Body of pancreas (tissue), 4 donors: ENCODE data around the gene SLC25A13.

ENCODE experiments used
- CTCF ChIP-seq, 7 experiments: fragments of 450-650 bp in 4 of 7; fragments of 200-600 bp in 3 of 7; sonication (generic) in 3 of 7; IDR thresholded peaks; one replicate each; pipeline ENCODE4 v1.5.1; 2016 to 2019; ENCODE audit warnings: antibody characterized with exemption in 7 of 7
- POLR2A ChIP-seq, 3 donors: fragments of 450-650 bp; IDR thresholded peaks; one replicate each; pipeline ENCODE4 v1.6.1; 2016; ENCODE audit warnings: antibody characterized with exemption in 3 of 3, mild to moderate bottlenecking in 2 of 3

DNA sequence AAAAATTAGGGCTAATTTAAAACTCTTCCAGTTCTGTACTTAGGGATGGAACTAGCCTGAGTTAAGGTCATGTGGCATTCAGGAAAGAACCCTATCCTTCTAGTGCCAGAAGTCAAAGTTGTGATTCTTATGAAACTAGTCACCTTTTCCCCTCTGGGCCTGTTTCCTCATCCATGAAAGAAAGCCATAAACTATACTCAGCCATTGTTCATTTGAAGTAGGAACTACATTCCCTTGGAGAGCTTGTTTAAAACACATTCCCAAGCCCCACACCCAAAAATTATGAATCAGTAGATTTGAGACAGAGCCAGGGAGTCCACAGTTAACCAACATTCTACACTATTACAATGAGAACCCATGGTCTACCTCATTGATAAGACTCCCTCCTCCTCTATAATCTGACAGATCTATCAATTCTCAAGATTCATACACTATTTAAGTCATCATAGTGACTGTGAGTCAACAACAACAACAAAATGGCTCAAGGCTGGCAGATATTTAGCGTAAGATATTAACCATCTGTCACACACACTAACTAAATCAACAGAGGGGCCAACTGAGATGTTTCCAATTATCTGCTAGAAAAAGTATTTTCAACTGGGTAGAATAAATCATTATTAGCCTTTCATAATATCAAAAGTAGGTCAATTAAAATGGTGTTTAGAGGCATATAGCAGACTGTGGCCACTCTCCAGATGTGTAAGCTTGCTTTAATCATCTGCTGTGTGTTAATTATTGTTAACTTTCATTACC lies 102.3 kb downstream of the SLC25A13 start:
- TF ChIP-seq CTCF (IDR thresholded peaks at IDR 0.05) (no peak), POLR2A (IDR thresholded peaks at IDR 0.05) (no peak)
